ENCODE data around the gene MANF. TPM values are rescaled to one million over a fixed set of nuclear protein-coding genes. Genes with fewer than 3 reads are reported as not detected.
A peak's percentile ranks its signal among the peaks of the same experiment; 100 is the strongest.

The MANF gene
- total and polyA plus RNA-seq, 2 donors from 2014 or later, result 96.5 to 224 TPM

GRCh38 chr3:51375136-51375535 lies 10.0 kb upstream of the MANF start:
- Histone ChIP-seq H3K27ac (ENCODE audit: low read depth in 2 of 2, low read length in 2 of 2) (no peak overlapping the region), H3K9ac (ENCODE audit: low read length in 3 of 3) (no peak overlapping the region), H3K27me3 (ENCODE audit: control insufficient read depth, insufficient read depth, low read length) (no peaks in the 10 kb centered on the region), H3K36me3 (ENCODE audit: control insufficient read depth in 2 of 3, insufficient read depth in 3 of 3, low read length in 3 of 3) (no peaks in the 10 kb centered on the region), H3K4me1 (ENCODE audit: control insufficient read depth in 2 of 3, insufficient read depth in 2 of 3, low read depth in 1 of 3, low read length in 3 of 3) (no peaks in the 10 kb centered on the region), H3K9me3 (ENCODE audit: control insufficient read depth in 2 of 3, insufficient read depth in 1 of 3, low read length in 3 of 3) (no peaks in the 10 kb centered on the region), H3K4me3 (ENCODE audit: low read length in 3 of 3) (no peak overlapping the region)
- FAIRE-seq (no peak), DNase-seq (peak in 1 of 5 donors; percentile 12)
- intact Hi-C loops (cut with DNase I), result loop anchor here (10.0 kb wide), 2 partner anchors 270 to 750 kb away; no protein-coding TSS in a partner anchor
- no peak for TF ChIP-seq CTCF (IDR thresholded peaks at IDR 0.05; ENCODE audit: borderline replicate concordance, extremely low read depth, insufficient read depth)

DNA sequence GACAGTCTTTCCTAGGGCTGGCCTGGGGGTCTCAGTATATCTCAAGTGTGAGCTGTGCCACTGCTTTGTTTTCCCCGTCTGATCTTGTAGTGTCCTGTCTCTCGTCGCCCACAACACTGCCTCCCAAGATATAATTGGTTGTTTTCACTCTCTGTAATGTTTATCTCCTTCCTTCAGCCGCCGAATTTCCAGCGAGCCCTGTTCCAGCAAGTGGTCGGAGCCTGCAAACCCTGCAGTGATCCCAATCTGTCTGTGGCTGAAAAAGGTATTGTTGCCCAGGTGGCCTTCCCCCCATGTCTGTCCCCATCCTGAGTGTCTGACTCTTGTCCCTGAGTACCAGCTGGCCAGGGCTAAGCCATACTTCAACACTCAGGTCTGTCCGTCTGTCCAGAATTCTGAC lies 9.5 kb upstream of the MANF start:
- no peaks in the 10 kb centered on the region for H3K9me3 ChIP-seq (ENCODE audit: control insufficient read depth in 2 of 3, insufficient read depth in 1 of 3, low read length in 3 of 3)
- no peak overlapping the region for H3K27ac ChIP-seq (ENCODE audit: low read depth in 2 of 2, low read length in 2 of 2)
- peak in 1 of 5 donors; percentile 27 for DNase-seq
- no peak overlapping the region for H3K4me3 ChIP-seq (ENCODE audit: low read length in 3 of 3)
- no peaks in the 10 kb centered on the region for H3K4me1 ChIP-seq (ENCODE audit: control insufficient read depth in 2 of 3, insufficient read depth in 2 of 3, low read depth in 1 of 3, low read length in 3 of 3)
- no peaks in the 10 kb centered on the region for H3K27me3 ChIP-seq (ENCODE audit: control insufficient read depth, insufficient read depth, low read length)
- intact Hi-C loops (cut with DNase I), result loop anchor here (10.0 kb wide), 2 partner anchors 271 to 751 kb away; no protein-coding TSS in a partner anchor
- H3K36me3 ChIP-seq (ENCODE audit: control insufficient read depth in 2 of 3, insufficient read depth in 3 of 3, low read length in 3 of 3), result no peaks in the 10 kb centered on the region
- FAIRE-seq, result no peak
- no peak for TF ChIP-seq CTCF (IDR thresholded peaks at IDR 0.05; ENCODE audit: borderline replicate concordance, extremely low read depth, insufficient read depth)
- no peak overlapping the region for H3K9ac ChIP-seq (ENCODE audit: low read length in 3 of 3)

DNA sequence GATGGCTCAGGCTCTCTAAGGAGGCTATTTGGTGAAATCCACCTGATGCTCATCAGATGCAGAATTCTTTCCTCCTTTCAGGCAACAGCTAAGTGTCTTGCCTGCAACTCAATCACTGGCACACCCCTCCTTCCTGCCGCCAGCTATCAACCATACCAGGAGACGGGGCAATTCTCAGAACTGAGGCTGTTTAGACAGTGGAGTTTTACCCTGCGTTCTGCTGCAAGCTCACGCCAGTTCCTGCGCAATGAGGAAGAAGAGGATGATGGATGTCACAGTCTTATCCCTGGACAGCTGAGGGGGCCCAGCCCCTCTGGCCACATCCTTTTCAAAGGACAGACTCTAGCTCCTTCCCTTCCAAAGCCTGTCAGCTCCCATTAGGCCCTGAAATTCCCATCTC lies 7.0 kb upstream of the MANF start:
- DNase-seq, result peak in 1 of 5 donors; percentile 8
- H3K4me3 ChIP-seq (ENCODE audit: low read length in 3 of 3), result no peak overlapping the region
- FAIRE-seq, result no peak
- TF ChIP-seq CTCF (IDR thresholded peaks at IDR 0.05; ENCODE audit: borderline replicate concordance, extremely low read depth, insufficient read depth), result no peak
- H3K27me3 ChIP-seq (ENCODE audit: control insufficient read depth, insufficient read depth, low read length), result no peaks in the 10 kb centered on the region
- no peak overlapping the region for H3K27ac ChIP-seq (ENCODE audit: low read depth in 2 of 2, low read length in 2 of 2)
- H3K4me1 ChIP-seq (ENCODE audit: control insufficient read depth in 2 of 3, insufficient read depth in 2 of 3, low read depth in 1 of 3, low read length in 3 of 3), result no peaks in the 10 kb centered on the region
- H3K36me3 ChIP-seq (ENCODE audit: control insufficient read depth in 2 of 3, insufficient read depth in 3 of 3, low read length in 3 of 3), result no peaks in the 10 kb centered on the region
- intact Hi-C loops (cut with DNase I), result loop anchor here (10.0 kb wide), 2 partner anchors 273 to 753 kb away; no protein-coding TSS in a partner anchor
- no peaks in the 10 kb centered on the region for H3K9me3 ChIP-seq (ENCODE audit: control insufficient read depth in 2 of 3, insufficient read depth in 1 of 3, low read length in 3 of 3)
- H3K9ac ChIP-seq (ENCODE audit: low read length in 3 of 3), result no peak overlapping the region

GRCh38 chr3:51378726-51379125 lies 6.4 kb upstream of the MANF start:
- Histone ChIP-seq H3K9me3 (ENCODE audit: control insufficient read depth in 2 of 3, insufficient read depth in 1 of 3, low read length in 3 of 3) (no peaks in the 10 kb centered on the region), H3K27me3 (ENCODE audit: control insufficient read depth, insufficient read depth, low read length) (no peaks in the 10 kb centered on the region), H3K4me3 (ENCODE audit: low read length in 3 of 3) (no peak overlapping the region), H3K9ac (ENCODE audit: low read length in 3 of 3) (no peak overlapping the region), H3K36me3 (ENCODE audit: control insufficient read depth in 2 of 3, insufficient read depth in 3 of 3, low read length in 3 of 3) (no peaks in the 10 kb centered on the region), H3K4me1 (ENCODE audit: control insufficient read depth in 2 of 3, insufficient read depth in 2 of 3, low read depth in 1 of 3, low read length in 3 of 3) (peaks cover 0 to 3% (median 3%) of the 10 kb centered on the region in 3 donors), H3K27ac (ENCODE audit: low read depth in 2 of 2, low read length in 2 of 2) (no peak overlapping the region)
- intact Hi-C loops (cut with DNase I), result loop anchor here (10.0 kb wide), 2 partner anchors 274 to 754 kb away; no protein-coding TSS in a partner anchor
- TF ChIP-seq CTCF (IDR thresholded peaks at IDR 0.05; ENCODE audit: borderline replicate concordance, extremely low read depth, insufficient read depth), result no peak
- FAIRE-seq (no peak), DNase-seq (peak in 1 of 5 donors; percentile 25)

Data from kidney (tissue), 14 donors.